Cardiac septum (tissue), 1 donor: ENCODE measurements around the gene SPAG4. TPM values are rescaled to one million over a fixed set of nuclear protein-coding genes. Genes with fewer than 3 reads are reported as not detected.

Experiments used
- DNase-seq: peaks from one replicate; pipeline ENCODE4 v3.0.0-alpha.2; 2020; ENCODE audit warnings: low spot score
- intact Hi-C: fragments of 100-400 bp; cut with DNase I; formaldehyde crosslinking; loops from one replicate; pipeline ENCODE4 v1.14.0; 2022
- long read RNA-seq: library from polyadenylated mRNA; unstranded; transcript quantifications from one replicate; pipeline ENCODE4 v2.0.0, GENCODE V29; 2021
- total RNA-seq: library from RNA; stranded (reverse); fragmentation: NEBNext Ultra II Directional; extraction: Animal tissue kit (Norgen Biotek cat#: 25700); gene quantifications from one replicate; pipeline ENCODE4 v1.2.1, GENCODE V29; 2021
- donor health status: DM: no; HTN: no; CAD: no.

Gene SPAG4
- total RNA-seq, result 3.5 TPM
- long read RNA-seq, partial matches to known transcripts, result 3 of 5 reads
- long read RNA-seq, other reads (novel, unspliced or antisense), result 2 of 5 reads

- peak; percentile 100 for DNase-seq
- intact Hi-C loops, result loop anchor here (5.0 to 10.0 kb wide), 2 partner anchors 74 to 269 kb away; partner anchors contain the start of gene ERGIC3
Observed at GRCh38 chr20:35615667-35616464, at the start of gene SPAG4. SPAG4 (plus strand) TSS chr20:35615829; CDS start chr20:35616004, 175 bp downstream.

GRCh38 chr20:35568645-35569044, 47.0 kb upstream of the SPAG4 start:
- intact Hi-C loops, result no loop called here
- DNase-seq, result peak; percentile 20

- no peak for DNase-seq
- intact Hi-C loops, result no loop called here
Observed at GRCh38 chr20:35571555-35571954, 44.1 kb upstream of the SPAG4 start.

GRCh38 chr20:35572838-35573237, 42.8 kb upstream of the SPAG4 start:
- intact Hi-C loops, result no loop called here
- DNase-seq, result no peak

- intact Hi-C loops, result no loop called here
- DNase-seq, result no peak
Observed at GRCh38 chr20:35575958-35576357, 39.7 kb upstream of the SPAG4 start.

GRCh38 chr20:35576816-35577215, 38.8 kb upstream of the SPAG4 start:
- DNase-seq, result no peak
- intact Hi-C loops, result no loop called here

- DNase-seq, result no peak
- intact Hi-C loops, result no loop called here
Observed at GRCh38 chr20:35578469-35578868, 37.2 kb upstream of the SPAG4 start.

- peak; percentile 10 for DNase-seq
- intact Hi-C loops, result no loop called here
Observed at GRCh38 chr20:35579196-35579595, 36.4 kb upstream of the SPAG4 start.

- peak; percentile 43 for DNase-seq
- intact Hi-C loops, result no loop called here
Observed at GRCh38 chr20:35582131-35582530, 33.5 kb upstream of the SPAG4 start.

- no peak for DNase-seq
- intact Hi-C loops, result no loop called here
Observed at GRCh38 chr20:35582741-35583404, 32.8 kb upstream of the SPAG4 start.

GRCh38 chr20:35583636-35584560, 31.7 kb upstream of the SPAG4 start:
- intact Hi-C loops, result no loop called here
- DNase-seq, result no peak

GRCh38 chr20:35586751-35587425, 28.7 kb upstream of the SPAG4 start:
- no peak for DNase-seq
- intact Hi-C loops, result no loop called here

GRCh38 chr20:35587436-35587835, 28.2 kb upstream of the SPAG4 start:
- intact Hi-C loops, result no loop called here
- DNase-seq, result no peak

GRCh38 chr20:35588397-35588796, 27.2 kb upstream of the SPAG4 start:
- no peak for DNase-seq
- intact Hi-C loops, result no loop called here

GRCh38 chr20:35592339-35592974, 23.2 kb upstream of the SPAG4 start:
- intact Hi-C loops, result no loop called here
- DNase-seq, result no peak

- no peak for DNase-seq
- intact Hi-C loops, result no loop called here
Observed at GRCh38 chr20:35595456-35595855, 20.2 kb upstream of the SPAG4 start.

GRCh38 chr20:35595901-35596300, 19.7 kb upstream of the SPAG4 start:
- no peak for DNase-seq
- intact Hi-C loops, result no loop called here

- DNase-seq, result no peak
- intact Hi-C loops, result no loop called here
Observed at GRCh38 chr20:35597186-35597585, 18.4 kb upstream of the SPAG4 start.

GRCh38 chr20:35598476-35598875, 17.2 kb upstream of the SPAG4 start:
- intact Hi-C loops, result no loop called here
- no peak for DNase-seq
